ENCODE results near the gene OR4D2.

DNA sequence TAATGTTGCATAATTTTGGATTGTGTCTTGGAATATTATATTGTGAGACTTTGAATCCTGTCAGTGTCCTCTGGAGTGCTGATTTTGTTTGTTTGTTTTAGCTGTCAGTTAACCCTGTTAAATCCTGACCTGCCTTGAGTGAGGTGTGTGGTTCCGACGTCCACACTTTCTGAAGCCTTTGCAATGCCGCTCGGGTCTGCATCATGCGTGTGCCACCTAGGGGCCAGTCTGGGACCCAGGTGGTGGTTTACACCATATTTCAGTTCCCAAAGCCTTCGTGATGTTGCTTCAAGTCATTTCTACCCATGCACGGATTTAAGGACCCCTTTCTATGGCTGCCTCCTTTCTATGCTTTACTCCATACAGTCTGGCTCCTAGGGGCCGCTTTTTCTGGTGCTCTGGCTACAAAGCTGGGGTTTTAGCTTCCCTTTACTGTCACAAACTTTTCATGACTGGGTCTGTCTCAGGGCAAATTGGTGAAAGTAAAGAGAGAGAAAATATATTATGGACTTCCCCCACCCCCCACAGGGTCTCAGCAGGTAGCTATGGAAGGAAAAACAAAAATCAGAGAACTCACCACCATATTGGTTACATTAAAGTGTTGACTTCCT is 30.0 kb upstream of the OR4D2 start:
- TF ChIP-seq CTCF (IDR thresholded peaks at IDR 0.05; ENCODE audit: poor library complexity) (peak; percentile 32), EZH2 (IDR thresholded peaks at IDR 0.05; ENCODE audit: borderline replicate concordance) (no peak)

All from hepatocyte (in vitro differentiated cells).